Activated CD4-positive, alpha-beta T cell treated with anti-CD3 and anti-CD28 coated beads, Interleukin-2, Interleukin-4, amounts not matched to agents 100 ng/mL and 50 ng/mL, durations not matched to agents 16 hours and 8 hours (primary cell): ENCODE results near the gene PCYT1A.
"Not testable (repeated sequence)": the region's sequence is repeated elsewhere in the genome, so short reads cannot be mapped to it uniquely, and the experiment has no call there.

ENCODE experiments used
- DNase-seq: peaks from one replicate; pipeline ENCODE4 v3.0.0-alpha.2; 2020; ENCODE audit warnings: low spot score

The PCYT1A gene

GRCh38 chr3:196287440-196288140, at the start of gene PCYT1A:
Gene PCYT1A (minus strand): TSS chr3:196287726. CDS start chr3:196270531, 17,195 bp downstream.
- DNase-seq: peak; percentile 91

DNA sequence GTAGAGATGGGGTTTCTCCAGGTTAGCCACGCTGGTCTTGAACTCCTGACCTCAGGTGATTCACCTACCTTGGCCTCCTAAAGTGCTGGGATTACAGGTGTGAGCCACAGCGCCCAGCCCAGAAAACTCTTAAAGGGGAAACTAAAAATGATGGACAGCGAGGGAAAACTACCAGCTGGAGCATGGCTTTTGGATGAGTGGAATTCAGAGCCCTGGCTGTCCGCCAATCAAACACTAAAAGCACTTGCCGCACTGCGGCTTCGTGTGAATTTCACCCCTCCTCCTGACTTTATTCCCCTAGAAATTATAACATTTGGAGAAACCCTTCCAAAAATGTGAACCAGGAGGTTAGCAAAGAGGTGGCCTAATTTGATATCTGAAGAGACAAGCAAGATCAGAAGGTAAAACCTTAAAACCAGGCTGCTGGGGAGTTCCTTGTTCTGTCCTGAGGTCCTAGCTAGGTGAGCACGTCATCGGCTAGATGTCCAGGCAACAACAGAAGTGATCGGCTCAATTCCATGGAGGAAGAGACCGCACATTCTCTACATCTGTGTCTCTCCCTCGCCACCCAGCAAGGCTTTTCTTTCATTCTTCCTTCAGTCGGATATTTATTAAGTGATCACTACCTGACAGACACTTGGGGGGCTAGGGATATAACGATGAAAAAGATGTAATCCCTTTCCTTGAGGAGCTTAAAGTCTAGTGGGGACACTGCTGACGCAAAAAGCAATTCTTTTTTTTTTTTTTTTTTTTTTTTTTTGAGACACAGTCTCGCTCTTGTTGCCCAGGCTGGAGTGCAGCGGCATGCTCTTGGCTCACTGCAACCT, 49.0 kb upstream of the PCYT1A start:
- no peak for DNase-seq

DNA sequence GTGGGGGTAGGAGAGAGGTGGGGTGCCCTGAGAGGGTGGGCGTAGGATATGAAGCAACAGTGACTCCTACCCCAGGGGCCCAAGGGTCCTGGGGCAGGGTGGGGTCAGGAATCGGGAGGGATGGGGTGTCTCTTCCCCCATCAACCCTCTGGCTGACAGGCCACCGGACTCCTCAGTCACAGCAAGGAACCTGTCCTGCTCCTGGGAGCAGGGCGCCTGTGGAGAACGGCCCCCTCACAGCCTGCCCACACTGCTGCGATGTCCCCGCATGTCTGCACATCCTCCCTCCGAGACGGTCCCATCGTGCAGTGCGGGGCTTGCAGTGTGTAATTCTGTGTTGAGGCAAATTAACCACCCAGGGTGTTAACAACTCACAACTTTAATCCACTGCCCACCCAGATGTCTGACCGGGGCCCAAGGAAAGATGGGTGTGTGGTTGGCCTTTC, 48.0 kb upstream of the PCYT1A start:
- DNase-seq: no peak

DNA sequence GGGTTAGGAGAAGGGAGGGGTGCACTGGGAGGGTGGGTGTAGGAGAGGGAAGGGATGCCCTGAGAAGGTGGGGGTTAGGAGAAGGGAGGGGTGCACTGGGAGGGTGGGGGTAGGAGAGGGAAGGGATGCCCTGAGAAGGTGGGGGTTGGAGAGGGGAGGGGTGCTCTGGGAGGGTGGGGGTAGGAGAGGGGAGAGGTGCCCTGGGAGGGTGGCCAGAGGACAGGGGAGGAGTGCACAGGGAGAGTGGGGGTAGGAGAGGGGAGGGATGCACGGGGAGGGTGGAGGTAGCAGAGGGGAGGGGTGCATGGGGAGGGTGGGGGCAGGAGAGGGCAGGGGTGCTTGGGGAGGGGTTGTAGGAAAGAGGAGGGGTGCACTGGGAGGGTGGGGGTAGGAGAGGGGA, 47.5 kb upstream of the PCYT1A start:
- DNase-seq: no peak

GRCh38 chr3:196332168-196332567, 44.6 kb upstream of the PCYT1A start:
- no peak for DNase-seq

DNA sequence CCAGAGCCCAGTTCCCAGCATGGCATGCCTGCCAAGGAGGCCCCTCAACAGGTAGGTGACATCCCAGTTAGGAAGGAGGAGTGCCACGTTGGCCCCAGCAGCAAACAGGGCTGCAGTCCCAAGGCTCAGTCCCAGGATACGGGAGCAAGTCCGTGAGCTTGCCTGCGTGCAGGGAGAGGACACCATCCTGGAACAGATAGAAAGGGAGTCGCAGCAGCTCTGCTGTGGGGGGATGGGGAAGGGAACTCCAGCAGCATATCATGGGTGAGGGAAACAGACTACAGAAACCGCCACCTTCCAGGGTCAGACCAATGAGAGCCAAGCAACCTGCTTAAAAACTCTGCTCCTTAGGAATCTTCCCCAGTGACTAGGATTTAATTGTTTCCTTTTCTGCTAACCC, 39.9 kb upstream of the PCYT1A start:
- DNase-seq: no peak

GRCh38 chr3:196326936-196327335, 39.4 kb upstream of the PCYT1A start:
- no peak for DNase-seq

GRCh38 chr3:196323691-196324090, 36.2 kb upstream of the PCYT1A start:
- no peak for DNase-seq

DNA sequence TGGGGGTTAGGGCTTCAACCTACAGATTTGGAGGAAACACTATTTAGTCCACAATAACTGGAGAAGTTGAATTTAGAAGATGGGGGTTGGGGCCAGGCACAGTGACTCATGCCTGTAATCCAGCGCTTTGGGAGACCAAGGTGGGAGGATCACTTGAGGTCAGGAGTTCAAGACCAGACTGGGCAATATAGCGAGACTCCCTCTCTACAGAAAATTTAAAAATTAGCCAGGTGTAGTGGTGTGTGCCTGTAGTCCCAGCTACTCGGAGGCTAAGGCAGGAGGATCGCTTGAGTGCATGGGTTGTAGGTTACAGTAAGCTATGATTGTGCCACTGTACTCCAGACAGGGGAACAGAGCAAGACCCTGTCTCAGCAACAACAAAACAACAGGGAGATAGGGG, 35.5 kb upstream of the PCYT1A start:
- DNase-seq: no peak

- no peak for DNase-seq
Measured at GRCh38 chr3:196321162-196321561, 33.6 kb upstream of the PCYT1A start.

- no peak for DNase-seq
Measured at GRCh38 chr3:196320137-196320536, 32.6 kb upstream of the PCYT1A start.

DNA sequence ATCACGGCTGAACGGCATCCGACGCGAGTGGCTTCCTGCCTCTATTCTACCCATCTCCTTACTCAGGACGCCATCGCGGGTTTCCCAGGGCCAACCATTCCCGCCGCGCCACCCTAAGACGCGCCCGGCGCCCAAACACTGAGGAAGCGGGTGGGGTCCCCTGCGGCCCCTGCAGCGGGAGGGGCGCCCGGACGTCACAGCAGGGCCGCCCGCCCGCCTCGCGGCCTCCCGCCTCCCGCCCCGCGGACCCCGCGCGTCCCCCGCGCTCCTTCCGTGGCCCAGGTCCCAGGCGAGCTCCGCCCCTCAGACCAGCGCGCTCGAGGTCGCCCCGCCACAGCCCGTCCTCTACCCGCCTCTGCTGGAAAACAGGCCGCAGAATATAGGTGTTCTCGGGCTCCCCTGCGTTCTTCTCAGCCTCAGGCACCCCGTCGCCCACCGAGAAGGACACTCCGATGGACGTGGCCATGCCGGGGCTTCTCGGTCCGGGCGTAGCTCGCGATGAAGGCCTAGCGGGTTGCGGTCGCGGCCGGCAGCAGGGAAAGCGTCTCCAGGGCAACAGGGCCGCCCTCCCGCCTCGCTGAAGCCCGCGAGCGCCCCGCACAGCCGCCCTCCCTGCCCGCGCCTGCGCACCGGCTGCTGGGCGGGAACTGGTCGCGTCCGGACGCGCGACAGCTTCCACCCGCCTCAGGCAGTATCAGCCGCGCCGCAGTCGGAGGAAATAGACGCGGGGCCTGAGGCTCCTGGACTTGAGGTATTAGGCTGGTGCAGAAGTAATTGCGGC, 30.4 kb upstream of the PCYT1A start, which contains the start of gene DYNLT2B:
Gene DYNLT2B (minus strand): TSS at position 554 of the 781 bp plus-strand sequence. CDS start 88 bp downstream, at position 466.
- DNase-seq: peak; percentile 89

DNA sequence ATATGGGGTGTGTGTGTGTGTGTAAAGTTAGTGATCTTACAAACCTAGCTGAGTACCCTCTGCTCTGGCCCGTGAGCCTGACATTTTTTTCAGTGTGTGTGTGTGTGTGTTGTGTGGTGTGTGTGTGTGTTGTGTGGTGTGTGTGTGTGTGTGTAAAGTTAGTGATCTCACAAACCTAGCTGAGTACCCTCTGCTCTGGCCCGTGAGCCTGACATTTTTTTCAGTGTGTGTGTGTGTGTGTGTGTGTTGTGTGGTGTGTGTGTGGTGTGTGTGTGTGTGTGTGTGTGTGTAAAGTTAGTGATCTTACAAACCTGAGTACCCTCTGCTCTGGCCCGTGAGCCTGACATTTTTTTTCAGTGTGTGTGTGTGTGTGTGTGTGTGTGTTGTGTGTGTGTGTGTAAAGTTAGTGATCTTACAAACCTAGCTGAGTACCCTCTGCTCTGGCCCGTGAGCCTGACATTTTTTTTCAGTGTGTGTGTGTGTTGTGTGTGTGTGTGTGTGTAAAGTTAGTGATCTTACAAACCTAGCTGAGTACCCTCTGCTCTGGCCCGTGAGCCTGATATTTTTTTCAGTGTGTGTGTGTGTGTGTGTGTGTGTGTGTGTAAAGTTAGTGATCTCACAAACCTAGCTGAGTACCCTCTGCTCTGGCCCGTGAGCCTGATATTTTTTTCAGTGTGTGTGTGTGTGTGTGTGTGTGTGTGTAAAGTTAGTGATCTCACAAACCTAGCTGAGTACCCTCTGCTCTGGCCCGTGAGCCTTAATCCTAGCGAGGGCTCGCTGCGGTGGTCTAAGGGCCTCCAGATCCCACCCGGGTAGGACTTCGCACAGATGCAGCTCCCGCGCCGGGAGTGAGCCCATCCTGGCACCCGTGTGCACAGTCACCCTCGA, 29.5 kb upstream of the PCYT1A start:
- not testable (repeated sequence) for DNase-seq

DNA sequence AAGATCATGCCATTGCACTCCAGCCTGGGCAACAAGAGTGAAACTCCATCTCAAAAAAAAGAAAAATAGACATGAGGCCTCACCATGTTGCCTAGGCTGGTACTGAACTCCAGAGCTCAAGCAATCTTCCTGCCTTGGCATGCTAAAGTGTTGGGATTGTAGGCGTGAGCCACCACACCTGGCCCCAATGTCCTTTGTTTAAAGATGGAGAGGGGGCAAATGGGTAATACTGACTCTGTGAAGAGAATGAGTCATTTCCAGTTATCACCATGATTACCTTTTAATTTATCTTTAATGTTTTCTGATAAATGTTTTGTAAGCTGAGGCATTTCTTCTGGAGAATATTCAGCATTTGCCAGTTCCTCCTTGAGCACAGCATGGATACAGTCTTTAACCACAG, 28.3 kb upstream of the PCYT1A start:
- no peak for DNase-seq

DNA sequence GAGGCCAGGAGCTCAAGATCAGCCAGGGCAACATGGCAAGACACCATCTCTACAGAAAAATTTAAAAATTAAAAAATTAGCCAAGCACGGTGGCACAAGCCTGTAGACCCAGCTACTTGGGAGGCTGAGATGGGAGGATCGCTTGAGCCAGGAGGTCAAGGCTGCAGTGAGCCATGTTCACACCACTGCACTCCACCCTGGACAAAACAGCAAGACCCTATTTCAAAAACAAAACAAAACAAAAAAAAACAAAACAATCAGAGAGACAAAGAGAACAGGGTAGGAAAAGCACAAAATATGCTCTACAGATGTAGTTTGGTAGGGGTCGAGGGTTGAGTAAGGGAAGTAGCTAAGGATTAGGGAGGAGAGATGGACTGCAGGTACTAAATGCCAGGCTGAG, 27.1 kb upstream of the PCYT1A start:
- no peak for DNase-seq

- DNase-seq: not testable (repeated sequence)
Measured at GRCh38 chr3:196314086-196314485, 26.6 kb upstream of the PCYT1A start.

DNA sequence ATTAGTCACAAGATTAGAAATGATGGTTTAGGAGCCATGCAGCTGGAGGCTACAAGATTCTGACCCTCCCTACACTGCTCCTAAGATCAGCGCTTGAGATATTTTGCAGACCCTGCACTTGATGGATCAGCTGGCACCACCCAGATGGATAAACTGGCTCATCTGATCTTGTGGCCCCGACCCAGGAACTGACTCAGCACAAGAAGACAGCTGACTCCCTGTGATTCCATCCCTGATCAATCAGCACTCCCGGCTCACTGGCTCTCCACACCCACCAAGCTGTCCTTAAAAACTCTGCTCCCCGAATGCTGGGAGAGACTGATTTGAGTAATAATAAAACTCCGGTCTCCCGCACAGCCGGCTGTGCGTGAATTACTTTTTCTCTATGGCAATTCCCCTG, 15.4 kb upstream of the PCYT1A start:
- DNase-seq: not testable (repeated sequence)

GRCh38 chr3:196302551-196302950, 15.0 kb upstream of the PCYT1A start:
- DNase-seq: not testable (repeated sequence)

GRCh38 chr3:196298521-196298920, 11.0 kb upstream of the PCYT1A start:
- DNase-seq: no peak

DNA sequence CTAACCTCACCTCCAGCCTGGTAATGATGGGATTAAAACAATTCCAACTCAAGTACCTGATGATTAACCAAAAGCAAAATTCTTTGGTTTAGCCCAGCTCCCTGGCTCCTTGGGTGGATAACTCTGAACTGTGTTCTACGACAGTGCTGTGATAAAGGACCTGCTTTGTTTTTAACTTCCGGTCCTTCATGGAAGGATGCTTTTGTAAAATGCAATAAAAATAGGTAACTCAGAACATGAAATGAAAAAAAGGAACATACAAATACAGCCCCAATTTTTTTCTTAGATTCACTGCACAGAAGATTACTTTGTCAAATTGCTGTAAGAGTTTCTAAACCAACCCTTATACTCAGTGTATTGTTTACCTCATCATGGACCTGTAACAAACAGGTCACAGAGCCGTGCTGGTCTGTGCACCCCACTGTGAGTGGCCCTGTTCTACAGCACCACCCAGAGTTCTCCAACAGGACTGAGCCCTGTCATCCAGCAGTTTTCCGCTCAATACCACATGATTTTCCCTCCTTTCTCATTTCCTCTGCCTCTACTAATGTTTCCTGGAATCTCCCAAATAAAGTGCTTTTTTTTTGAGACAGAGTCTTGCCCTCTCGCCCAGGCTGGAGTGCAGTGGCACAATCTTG, 4.9 kb upstream of the PCYT1A start:
- DNase-seq: no peak

DNA sequence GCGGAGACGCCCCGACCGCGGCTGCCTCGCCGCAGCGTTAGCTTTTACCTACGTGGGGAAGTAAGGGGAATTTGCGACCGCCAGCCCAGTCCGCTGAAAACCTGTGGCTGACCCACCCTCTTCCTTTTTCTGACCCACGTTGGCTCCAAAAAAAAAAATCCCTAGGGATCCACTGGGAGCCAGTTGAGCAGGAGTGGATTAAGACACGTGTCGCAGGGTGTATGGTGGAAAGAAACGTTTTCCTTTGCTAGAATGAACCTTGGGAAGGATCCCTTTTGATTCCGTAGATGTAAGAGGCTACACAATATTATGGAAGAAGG, 575 bp upstream of the PCYT1A start:
- DNase-seq: no peak
